HG03432 (cell line): ENCODE measurements around the gene PRKG1.

Experiments
- ATAC-seq: cut with Tn5 transposase; IDR thresholded peaks from one replicate; pipeline ENCODE4 v1.9.1; 2021; ENCODE audit warnings: mild to moderate bottlenecking, moderate library complexity; ENCODE audit not compliant: unreplicated experiment

The PRKG1 gene

DNA sequence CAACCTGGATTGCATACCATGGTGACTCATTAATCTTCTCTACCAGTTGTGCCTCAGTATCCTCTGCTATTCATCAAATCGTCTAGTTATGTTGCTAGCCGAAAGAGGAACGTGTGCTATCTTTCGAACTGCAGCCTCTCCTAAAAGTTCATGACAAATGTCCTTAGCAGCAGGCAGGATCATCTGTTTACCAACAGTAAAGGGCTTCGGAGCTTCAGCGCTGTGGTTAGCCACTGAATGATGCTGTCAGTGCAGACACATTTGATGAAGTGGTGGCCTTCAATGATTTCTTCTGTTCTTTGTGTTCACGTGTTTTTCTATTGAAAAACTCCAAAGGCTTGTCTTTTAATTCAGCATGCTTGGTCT lies 556.3 kb downstream of the PRKG1 start:
- ATAC-seq: no peak

DNA sequence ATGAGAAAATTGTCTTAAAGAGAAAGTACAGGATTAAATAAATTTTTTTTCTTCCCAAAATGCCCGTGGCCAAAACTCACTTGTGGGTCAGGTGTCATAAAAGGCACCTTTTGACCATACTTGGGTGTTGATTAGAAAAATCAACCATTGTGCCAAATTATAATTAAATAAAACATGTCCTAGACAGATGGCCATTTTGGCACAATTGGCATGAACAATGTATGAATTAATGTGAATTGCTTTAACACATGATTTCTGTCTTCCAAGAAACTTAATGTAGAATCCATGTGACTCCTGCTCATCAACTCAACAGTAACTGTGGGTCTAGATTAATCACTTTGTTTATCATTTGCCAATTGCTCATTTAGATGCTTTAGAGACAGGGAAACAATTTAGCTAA lies 561.1 kb downstream of the PRKG1 start:
- ATAC-seq: no peak

DNA sequence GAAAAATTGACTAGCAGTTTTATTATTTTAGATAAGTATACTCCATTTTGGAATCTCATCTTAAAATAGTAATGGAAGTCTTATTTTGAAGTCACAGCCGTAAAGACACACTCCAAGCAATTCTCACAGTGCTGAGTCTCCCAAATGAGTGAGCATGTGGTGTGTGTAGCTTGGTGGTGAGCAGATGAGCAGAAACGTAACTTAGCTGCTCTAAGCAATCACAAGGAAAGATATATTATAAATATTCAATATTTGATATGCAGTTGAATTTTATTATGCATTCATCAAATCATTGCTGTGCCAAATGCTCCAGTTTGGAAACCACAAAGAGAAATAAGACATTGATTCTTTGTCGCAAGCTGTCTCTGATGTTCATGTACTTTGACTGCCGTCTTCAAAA lies 563.9 kb downstream of the PRKG1 start:
- ATAC-seq: no peak

DNA sequence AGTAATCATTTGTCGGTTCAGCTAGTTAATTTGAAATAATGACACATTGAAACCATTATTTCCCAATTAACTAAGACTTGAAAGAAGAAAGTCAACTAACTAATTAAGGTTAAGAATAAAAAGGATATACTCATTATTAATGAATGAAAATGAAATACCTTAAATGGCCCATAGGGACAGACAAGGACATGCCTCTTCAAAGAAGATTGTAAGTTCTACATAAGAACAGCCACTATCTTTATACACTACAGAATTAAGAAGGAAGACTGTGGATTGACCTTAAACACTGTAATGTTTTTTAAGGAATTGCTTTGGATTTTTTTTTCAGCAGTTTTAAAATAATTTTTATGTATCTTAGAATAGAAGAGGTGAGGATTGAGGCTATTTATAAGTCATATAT lies 564.5 kb downstream of the PRKG1 start:
- ATAC-seq: no peak

DNA sequence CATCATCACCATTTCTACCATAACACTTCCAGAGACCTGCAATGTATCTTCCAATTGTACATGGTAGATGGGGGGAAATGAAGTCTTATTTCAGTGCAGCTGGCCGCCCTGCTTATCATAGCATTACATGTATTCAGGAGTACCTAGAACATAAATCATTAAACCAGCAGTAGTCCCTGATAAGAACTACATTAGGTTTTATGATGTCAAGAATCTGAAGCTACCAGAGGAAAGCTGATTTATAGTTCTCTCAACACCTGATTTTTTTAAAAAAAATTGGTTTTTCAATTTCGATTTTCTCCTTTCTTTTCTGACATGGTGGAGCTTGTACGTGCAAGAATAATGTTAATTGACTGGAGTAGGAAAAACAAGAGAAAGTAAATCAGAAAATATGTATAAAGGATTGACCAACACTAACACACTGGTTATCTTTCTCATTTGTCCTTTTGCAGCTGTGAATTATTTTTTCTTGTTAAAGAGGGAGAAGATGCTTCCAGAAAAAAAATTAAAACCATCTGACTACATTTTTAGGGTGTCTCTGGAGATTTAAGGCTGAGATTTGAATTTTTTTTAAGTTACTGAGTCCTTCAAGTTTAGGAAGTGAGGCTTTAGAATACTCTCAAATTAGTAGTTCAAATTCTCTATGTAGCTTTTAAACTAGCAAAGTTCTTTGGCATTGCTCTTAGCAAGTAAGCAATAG lies 566.0 kb downstream of the PRKG1 start:
- ATAC-seq: no peak

DNA sequence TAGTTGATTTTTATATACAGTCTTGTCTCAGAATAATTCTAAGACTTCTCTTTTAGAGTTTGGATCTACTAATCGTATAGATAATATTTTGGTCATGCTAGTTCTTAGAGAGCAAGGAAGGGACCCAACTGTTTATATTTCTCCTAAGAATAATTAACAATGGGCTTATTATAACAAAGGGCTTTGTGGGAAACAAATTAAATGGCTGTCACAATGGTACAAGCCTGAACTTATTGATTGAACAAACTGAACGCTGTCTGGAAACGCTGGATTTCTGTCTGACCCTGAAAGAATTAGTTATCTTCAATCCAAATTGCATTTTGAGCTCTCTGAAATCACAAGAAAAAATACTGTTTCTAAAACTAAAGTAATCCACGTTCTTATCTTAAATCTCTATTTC lies 568.3 kb downstream of the PRKG1 start:
- ATAC-seq: no peak

DNA sequence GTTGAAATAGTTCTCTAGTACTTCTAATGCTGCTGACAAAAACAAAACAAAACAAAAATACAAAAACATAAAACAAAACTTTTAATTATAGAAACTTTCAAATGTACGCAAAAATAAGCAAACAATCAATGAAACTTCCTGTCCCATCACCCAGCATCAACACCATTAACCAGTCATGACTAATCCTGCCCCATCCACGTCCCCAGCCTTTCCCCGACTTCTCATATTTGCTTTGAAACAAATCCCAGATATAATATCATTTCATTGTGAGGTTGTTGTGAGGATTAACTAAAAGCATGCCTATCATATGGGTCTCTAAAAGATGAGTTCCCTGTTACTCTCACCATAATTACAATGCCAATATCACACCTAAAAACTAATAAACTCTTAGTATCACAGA lies 569.4 kb downstream of the PRKG1 start:
- ATAC-seq: no peak

DNA sequence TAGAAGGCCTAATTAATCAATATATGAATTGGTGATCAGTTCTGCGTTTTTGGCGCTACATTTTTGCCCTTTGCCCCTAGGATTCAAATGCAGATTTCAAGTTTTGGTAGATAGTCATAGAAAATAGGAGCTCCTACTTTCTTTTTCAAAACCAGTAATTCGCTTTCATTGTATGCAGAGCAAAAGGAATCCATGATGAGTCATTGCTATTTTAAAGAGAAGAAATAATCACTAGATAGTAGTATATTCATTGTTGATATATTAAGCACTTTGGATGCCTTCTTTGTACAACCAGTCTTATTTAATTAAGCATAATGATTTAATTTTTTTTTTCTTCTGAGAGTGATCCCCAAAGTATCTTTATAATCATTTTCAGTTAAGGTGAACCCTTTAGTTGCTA lies 574.8 kb downstream of the PRKG1 start:
- ATAC-seq: no peak

DNA sequence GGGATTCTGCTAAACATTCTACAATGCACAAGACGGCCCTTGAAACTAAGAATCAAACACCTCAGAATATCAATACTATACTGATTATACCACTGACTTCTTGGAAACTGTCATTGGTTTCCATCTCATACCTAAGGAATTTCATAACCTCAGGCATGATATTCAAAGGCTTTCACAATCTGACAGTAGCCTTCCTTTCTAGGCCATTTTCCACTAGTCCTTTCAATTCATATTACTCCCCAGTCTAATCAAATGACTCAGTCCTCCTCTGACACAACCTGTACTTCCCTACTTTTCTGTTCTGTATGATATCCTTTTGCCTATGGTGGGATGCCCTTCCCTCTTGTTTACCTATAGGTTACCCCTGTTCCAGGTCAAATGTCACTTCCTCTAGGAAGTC lies 576.8 kb downstream of the PRKG1 start:
- no peak for ATAC-seq

DNA sequence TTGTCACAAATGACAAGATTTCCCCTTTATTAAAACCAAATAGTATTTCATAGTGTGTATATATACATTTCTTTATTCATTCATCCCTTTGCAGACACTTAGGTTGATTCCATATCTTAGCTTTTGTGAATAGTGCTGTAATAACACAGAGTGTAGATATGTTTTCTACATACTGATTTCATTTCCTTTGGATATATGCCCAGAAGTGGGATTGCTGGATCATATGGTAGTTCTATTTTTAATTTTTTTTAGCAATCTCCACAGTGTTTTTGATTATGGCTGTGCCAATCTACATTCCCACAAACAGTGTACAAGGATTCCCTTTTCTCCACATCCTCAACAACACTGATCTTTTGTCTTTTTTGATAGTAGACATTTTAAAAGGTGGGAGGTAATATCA lies 578.7 kb downstream of the PRKG1 start:
- ATAC-seq: no peak

DNA sequence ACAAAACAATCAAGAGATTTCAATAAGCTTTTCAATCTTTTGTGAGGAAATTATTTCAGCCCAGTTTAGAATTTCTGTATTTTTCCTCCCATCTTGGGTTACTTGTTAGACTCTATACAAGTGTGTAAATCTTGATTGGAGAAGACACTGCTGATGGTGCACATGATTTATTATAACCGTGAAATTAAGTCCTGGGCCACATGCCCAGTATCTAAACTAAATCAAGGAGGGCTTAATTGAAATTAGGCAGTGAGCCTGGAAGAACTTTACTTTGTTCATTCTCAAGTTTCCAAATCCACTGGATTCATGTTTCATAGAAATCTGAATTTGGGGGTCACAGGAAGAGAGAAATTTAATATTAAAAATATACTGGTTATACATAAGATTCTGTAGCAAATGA lies 580.6 kb downstream of the PRKG1 start:
- no peak for ATAC-seq

DNA sequence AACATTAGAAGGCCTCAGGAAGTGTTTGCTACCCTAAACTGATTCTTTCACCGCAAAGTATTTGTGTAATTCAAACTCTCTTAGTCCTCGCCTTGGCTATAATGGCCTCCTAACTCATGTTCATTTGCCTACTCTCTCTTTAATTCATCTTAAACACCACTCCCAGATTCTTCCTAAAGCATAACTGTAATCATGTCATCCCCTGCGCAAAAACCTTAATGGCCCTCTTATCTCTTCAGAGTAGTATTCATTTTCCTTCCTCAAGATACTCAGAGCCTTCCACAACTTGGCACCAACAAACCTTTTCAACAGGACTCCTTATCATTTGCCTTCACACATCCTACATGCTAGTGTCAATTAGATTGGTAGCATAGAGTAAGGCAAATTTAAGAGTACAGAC lies 582.2 kb downstream of the PRKG1 start:
- no peak for ATAC-seq

DNA sequence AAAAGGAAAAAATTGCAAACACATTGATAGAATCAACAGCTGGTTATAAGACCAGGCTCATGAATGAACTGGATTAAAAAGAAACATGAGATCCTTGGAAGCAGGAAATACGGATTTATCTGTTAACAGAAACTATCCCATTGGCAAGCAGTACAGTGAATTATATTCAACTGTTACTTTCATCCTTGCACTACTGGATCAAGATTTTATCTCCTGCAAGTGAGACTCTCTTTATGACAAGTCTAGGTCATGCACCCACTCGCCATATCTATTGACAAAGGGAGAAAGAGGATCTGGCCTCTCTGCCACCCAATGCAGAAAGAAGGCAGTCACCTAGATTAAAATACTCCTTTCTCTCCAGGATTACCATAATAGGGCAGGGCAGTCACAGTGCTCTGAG lies 583.7 kb downstream of the PRKG1 start:
- ATAC-seq: no peak

DNA sequence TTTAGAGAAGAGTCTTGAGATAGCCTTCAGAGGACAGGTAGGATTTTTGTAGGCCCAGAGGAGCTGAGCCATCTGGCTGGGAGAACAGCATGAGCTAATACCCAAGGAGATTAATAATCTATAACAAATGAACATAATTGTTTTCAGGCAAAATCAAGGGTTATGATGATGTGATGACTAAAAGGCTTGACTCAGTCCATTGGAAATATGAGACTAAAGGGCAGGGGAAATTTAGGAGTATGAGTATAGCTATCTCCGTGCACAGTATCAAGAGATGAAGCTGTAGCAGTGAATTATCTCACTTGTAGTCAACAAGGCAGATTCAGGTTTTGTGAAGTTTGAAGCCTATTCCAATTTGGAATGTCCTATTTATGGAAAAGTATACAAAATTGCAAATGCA lies 585.1 kb downstream of the PRKG1 start:
- no peak for ATAC-seq

DNA sequence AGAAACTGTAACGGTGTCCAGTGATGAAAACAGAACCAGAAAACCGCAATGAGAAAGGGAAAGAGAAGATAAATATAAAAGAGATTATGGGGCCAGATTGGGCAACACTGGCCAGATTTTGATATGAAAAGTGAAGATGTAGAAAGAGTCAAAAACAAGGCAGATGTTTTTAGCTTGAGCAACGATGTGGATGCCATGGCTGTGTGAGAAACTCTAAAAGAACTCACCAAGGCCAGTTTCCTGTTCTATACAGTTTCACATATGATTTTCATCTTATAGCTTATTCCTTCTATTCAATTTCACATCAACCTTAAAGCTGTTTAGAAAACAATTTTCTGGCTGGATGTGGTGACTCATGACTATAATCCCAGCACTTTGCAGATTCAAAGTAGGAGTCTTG lies 588.8 kb downstream of the PRKG1 start:
- no peak for ATAC-seq

DNA sequence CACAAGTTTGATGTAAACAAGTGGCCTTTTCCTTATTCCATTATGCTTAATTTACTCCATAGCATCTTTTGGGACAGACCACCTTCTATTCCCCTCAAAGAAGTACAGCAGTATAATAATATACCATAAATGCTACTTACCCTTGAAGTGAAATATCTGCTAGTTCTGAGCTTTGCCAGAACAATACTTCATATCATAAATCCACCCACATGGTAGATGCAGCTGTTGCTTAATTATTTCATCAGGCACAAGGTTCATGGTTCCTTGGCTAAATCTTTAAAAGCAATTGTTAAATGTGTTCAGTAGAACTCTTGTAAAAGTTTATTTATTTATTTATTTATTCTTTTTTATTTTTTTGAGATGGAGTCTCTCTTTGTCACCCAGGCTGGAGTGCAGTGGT lies 592.2 kb downstream of the PRKG1 start:
- ATAC-seq: no peak

DNA sequence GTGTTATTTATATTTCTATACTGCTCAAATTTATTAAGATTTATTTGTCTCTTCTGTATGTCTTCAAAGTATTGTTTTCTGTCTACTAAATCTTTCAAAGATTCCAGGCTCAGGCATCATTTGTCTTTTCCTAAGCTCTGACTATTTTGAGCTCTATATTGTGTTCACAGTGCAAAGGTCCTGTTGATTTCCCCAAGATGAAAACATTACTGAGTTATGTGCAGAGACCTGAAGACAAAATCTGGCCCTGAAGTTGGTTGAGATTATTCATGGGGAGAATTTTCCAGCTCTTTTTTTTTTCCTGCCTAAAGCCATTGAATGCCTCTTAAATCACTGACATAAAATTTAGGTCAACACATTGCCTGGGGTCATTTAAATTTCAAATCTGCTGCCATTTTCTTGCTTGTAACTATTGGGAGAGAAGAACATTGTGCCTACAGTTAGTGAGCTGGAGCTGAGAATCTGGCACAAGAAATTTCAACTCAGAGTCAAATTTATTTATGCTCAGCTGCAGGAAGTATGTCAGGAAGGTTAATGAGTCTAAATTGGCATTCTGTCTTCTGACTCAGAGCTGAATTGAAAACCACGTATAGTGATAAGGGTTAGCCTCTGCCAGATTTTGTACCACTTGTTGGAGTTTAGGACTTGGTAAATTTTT lies 593.5 kb downstream of the PRKG1 start:
- ATAC-seq: no peak

DNA sequence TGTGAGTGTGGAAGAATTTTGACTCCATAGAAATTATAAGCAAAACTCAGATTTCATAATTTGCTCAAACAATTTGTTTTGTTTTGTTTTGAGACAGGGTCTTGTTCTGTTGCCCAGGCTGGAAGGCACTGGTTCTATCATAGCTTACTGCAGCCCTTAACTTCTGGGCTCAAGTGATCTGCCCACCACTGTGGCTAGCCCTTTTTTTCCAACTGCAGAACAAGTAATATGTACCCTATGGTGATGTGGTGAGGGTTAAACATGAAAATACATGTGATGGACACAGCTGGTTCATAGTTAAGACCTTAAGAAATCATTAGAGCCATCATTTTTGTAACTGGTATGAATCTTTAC lies 594.0 kb downstream of the PRKG1 start:
- no peak for ATAC-seq

DNA sequence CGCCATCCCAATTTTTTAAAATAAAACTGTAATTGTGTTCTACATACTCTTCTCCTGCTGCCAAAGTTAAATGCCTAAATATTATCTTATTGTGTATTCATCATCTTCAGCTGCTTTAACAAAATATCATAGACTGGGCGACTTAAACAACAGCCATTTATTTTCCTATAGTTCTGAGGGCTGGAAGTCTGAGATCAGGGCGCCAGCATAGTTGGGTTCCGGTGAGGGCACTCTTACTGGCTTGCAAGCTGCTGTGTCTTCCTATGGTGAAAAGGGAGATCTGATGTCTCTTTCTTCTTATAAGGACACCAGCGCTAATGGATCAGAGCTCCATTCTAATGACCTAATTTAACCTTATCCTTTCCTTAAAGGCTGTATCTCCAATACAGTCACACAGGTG lies 594.8 kb downstream of the PRKG1 start:
- no peak for ATAC-seq

DNA sequence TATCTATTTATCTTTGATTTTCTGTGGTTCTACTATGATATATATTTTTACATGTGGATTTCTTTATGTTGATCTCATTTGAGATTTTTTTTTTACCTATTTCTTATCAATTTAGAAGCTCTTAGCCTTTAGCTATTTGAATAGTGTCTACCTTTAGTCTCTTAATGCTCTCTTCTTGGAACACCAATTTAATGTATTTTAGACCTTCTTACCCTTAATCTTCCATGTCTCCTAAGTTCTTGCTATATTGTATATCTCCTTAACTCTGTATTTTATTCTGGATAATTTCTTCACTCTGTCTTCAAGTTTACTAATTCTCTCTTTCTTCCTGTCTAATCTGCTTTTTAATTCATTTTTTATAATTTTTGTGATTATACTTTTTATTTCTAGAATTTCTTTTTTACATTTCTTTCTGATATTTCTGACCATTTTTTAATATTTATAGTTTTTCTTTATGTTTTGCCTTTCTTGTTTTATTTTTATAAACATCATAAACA lies 597.8 kb downstream of the PRKG1 start:
- no peak for ATAC-seq

DNA sequence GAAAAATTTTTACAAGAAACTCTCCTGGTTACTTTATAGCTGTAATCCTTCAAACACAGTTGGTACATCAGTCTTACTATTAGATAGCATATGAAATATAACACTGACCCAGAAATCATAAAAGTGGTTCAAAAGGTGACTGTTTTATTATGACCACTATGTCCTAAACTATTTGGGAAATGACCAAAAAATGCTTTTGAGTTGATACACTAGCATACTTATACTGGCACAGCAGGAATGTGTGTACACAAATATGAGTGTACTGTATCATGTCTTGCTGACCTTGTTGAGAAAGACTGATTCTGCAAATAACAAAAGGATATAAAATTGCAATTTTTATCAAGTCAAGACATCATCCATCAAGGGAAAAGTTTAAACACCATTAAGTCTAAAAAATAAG lies 600.8 kb downstream of the PRKG1 start:
- ATAC-seq: no peak

DNA sequence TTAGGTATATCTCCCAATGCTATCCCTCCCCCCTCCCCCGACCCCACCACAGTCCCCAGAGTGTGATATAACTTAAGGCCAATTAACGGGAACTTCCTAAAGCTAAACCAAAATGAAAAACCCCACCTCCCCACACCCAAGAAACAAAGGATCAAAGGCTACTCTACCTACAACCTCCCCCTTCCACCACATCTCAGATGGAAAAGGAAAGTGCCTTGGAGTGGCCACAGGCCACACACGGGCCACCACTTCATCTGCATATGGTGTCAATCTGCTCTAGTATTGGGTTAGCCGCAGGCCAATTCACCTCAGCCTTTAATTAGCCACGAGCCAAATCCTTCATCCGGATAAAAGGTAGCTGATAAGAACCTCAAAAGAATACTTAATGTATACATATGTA lies 605.6 kb downstream of the PRKG1 start:
- ATAC-seq: no peak
